Dermis microvascular lymphatic vessel endothelial cell (primary cell): ENCODE data around the gene OLFM1. TPM values are rescaled to one million over a fixed set of nuclear protein-coding genes. Genes with fewer than 3 reads are reported as not detected.

Source experiments
- DNase-seq, 2 donors: peaks; one replicate each; pipeline versions ENCODE4 v3.0.0 to v3.0.0-alpha.2; 2010; ENCODE audit warnings: low read depth in 2 of 2
- total RNA-seq: library from RNA; depleted of rRNA; stranded (reverse); fragments of >200 nt; gene quantifications from 2 replicates; pipeline ENCODE4 v1.2.1, GENCODE V29; 2014

OLFM1 gene
- total RNA-seq, 1 donor from 2014 or later: 16.2 TPM

DNA sequence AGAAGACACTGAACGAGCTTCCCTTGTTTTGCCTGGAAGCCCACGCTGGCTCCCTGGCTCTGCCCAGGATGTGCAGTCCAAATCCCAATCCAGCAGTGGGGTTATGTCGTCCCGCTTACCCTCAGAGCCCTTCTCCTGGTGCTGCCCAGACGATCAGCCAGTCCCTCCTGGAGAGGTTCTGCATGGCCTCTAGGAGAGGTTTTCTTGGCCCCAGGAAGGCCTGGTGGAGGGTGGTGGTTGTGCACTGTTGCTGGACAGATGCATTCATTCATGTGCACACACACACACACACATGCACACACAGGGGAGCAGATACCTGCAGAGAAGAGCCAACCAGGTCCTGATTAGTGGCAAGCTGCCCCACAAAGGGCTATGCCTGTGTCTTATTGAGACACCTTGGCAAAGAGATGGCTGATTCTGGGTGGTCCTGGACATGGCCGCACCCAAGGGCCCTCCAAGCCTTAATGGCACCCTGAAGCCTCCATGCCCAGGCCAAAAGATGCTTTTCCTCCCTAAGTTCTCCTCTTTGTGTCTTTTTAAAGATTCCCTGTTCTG lies 10.5 kb upstream of the OLFM1 start:
- DNase-seq: no peak

DNA sequence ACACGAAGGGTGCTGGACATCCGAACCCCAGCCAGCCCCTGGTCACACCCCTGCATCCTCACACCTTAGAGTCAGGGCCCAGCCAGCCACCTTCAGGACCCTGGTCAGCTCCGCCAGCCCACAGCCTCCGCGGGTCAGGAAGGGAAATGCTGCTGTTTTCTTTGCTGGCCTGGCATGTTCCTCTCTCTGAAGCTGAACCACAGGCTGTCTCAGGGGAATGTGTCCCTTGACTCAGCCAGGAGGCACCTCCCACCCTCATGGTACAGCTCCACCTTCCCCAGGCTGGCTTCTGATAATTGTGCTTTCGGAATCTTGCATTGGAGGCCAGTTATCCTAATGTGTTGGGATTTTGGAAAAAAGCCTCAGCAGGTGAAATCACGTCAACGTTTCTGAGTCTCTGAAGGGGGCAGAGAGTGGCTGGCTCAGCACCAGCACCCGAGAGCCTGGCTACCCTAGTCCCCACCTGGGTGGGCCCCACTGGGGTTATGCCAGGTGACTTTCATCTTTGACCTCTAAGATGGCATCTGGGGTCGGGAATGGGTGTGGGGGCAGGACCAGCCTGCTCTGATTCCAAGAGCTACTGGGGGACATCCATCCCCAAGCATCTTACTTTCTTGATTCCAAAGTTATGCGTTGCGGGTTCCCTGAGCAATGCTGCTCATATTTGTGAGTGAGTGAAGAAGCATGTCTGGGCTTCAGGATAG lies 9.8 kb upstream of the OLFM1 start:
- peak in 1 of 2 donors; percentile 30 for DNase-seq

DNA sequence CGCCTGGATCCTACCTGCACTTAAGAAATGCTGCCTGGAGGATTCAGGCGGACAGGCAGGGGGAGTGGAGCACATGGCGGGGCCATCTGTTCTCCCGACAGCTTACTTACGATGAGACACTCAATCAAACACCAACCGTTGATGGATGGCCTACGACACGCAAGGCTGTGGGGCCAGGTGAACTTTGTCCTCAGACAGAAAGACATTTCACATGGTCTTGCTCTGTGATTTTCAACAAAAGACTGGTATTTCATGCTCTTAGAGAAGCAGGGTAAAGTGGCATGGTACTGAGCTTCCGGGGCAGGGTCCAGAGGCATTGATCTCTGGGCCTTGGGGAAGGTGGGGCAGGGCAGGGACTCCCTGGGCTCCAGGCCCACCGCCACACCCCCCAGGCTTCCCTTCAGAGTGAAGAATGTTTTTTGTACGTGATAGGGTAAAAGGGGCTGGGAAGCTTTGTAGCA lies 9.1 kb upstream of the OLFM1 start:
- no peak for DNase-seq

DNA sequence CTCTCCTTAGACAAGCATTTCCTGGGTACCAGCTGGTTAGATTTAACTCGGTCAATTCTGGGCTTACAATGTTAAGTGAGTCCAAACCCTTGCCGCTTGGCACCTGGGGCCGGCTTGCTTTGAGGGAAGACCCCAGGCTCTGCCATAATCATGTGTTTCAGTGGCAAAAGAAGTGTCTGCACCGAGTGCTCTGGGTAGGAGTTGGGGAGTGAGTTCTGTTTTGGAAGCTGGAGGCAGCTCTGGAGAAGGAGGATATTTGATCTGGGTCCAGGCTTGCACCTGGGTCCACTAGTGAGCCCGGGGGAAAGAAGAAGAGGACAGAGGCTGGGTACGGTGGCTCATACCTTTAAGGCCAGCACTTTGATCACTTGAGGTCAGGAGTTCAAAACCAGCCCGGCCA lies 8.4 kb upstream of the OLFM1 start:
- DNase-seq: no peak

GRCh38 chr9:135079676-135080075 lies 7.8 kb upstream of the OLFM1 start:
- DNase-seq: no peak

DNA sequence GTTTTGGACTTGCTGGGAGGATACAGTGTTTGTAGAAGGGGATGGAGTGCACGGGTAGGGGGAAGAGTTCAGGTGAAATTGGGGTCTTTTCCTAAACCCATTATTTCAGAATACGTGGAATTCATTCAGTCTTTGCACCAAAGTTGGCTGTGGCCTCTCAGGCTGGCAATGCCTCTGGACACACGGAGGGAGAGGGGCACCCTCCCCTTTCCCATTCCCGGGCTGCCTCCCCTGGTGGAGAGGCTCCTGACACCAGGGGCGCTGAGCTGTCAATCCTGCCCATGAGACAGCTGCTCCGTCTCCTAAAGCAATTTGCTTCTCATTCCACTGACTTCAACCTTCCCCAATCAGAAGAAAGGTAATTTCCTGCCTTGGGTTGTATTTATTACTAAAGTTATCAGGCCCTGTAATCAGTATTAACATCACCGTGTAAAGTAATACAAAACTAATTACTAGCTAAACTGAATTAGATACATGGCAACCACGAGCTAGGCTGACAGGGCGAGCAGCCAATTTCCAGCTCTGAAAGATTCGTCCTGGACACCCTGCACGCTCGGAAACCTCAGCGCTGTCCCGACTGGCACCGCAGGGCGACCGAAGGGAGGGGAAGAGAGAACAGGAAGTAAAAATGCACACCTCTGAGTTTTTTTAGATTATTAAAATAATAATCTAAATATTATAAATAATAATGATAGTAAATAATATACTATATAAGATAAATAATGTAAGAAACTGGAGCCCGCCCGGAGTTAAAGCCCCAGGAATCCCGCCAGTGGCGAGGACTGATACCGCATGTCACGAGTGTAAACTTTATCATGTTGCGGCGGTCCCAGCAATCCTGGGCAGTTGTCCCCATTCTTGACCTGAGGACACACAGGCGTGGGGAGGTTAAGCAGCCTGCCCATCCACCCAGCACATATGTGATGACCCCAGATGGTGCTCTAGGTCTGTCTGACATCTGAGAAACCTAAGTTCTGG lies 6.9 kb upstream of the OLFM1 start:
- no peak for DNase-seq

GRCh38 chr9:135081264-135081660 lies 6.2 kb upstream of the OLFM1 start:
- DNase-seq: no peak

DNA sequence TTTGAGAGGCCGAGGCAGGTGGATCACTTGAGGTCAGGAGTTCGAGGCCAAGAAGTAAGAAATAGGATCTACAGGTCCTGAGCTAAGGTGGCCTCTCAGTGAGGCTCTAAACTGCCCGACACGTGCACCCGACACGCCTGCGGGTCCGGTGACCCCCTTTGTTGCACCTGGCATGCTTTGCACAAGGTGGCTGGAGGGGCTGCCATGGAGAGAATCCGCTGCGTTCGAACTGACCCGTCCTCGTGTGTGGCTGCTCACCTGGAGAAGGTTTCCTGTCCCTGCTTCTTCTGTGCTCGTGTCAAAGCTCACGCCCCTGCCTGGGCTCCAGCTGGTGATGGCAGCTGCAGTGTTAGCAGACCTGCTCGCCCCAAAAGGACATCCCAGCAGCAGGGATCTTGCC lies 5.7 kb upstream of the OLFM1 start:
- DNase-seq: no peak

- no peak for DNase-seq
Measured at GRCh38 chr9:135082536-135082935, 4.9 kb upstream of the OLFM1 start.

GRCh38 chr9:135083241-135083810 lies 4.1 kb upstream of the OLFM1 start:
- no peak for DNase-seq

GRCh38 chr9:135083831-135084230 lies 3.6 kb upstream of the OLFM1 start:
- DNase-seq: no peak

DNA sequence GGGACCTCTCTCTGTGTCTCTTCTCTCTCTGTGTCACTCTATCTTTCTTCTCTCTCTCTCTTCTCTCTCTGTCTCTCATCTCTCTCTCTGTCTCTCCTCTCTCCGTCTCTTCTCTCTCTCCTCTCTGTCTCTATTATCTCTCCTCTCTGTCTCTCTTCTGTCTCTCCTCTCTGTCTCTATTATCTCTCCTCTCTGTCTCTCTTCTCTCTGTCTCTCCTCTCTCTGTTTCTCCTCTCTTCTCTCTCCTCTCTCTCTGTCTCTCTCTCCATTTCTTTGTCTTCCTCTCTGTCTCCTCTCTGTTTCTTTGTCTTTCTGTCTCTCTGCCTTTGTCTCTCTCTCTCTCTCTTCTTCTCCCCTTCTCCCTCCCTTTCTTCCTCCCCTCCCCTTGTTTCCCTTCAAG lies 3.2 kb upstream of the OLFM1 start:
- DNase-seq: no peak

GRCh38 chr9:135084881-135085760 lies 2.3 kb upstream of the OLFM1 start:
- DNase-seq: no peak

DNA sequence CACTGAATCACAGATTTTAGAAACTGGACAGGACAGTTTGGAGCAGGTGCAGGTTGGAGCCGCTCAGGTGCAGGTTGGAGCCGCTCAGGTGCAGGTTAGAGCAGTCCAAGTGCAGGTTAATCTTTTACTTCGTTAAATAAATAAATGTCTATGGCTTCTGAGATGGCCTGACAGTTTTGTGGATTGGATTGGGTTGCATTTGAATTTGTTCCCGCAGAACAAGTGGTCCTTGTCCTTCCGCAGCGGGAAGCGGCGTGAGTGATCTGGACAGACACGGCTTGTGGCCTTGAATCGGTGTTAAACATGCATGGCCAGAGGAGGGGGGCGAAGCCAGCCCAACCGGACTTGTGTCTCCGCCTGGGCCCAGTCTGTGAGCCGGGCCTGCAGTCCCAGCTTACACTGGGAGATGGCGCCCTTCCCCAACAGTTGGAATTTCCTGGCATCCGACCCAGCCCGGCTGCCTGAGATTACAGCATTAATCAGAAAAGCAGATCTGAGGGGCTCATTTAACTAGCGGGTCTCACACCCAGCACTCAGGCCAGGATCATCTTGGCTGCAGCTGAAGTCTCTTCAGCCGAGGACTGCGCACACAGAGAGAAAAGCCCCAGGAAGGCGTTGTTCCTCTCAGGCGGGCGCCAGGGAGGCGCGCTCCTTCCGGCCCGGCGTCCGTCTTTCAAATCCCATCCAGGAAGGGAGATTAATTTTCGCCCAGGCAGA lies 1.5 kb upstream of the OLFM1 start:
- DNase-seq: peak; percentile 44 to 72

DNA sequence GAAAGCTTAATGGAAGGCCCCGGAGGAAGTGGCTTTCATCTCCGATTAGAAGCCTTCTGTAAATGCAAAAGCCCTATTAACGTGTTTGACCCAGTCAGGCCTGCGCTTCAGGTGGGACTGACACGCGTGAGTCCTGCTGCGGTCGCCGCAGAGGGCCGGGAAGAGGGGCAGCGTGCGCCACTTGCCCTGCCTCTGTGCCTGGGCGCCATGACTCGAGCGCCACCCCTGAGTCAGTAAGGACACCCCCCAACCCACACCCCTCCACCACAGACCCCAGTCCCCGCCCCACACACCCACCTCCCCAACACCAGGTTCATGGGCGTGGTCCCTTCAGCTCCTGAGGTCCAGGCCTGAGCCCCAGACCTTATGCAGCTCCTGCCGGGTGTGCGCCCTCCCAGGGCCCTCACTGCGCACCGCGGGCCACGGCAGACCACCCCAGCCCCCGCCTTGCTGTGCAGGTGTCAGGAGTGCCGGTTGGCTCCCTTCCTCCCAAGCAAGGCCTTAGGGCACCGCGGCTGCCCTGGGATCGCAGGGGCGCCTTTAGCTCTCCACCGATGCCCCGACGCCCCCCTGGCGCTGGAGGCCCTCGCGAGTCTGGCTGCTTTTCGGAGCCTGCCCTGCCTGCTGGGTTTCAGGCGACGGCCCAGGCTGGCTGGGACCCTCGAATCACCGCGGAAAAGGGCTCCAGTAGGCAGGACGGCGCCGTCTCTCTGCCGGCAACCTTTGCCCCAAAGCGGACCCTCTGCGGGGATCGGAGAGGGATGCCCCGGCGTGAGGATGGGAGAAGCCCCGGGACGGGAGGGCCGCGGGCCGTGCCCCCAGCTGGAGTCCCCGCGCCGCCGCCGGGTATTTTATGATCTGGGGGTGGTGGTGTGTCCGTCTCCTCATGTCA lies 625 bp upstream of the OLFM1 start:
- DNase-seq: no peak

GRCh38 chr9:135087899-135088347 lies 455 bp downstream of the OLFM1 start:
- DNase-seq: no peak

GRCh38 chr9:135088348-135088978 lies 995 bp downstream of the OLFM1 start:
- no peak for DNase-seq

- DNase-seq: no peak
Measured at GRCh38 chr9:135088979-135089847, 1.7 kb downstream of the OLFM1 start.
